ENCODE measurements around the gene RNASEL.

GRCh38 chr1:182569939-182570610, 19.0 kb downstream of the RNASEL start:
- TF ChIP-seq CTCF (conservative IDR thresholded peaks at IDR 0.05; ENCODE audit: low read depth in 2 of 2): no peak
- TF ChIP-seq EZH2phosphoT487 (IDR thresholded peaks at IDR 0.05; ENCODE audit: unreplicated experiment): no peak
- no peak for TF ChIP-seq ZNF331 (CRISPR knock-in tag; IDR thresholded peaks at IDR 0.05; ENCODE audit: low read depth)
- TF ChIP-seq POLR2AphosphoS5 (IDR thresholded peaks at IDR 0.05; ENCODE audit: low read depth): no peak
- no peak for TF ChIP-seq EZH2 (IDR thresholded peaks at IDR 0.05; ENCODE audit: low read depth, unreplicated experiment)
- no peak for TF ChIP-seq REST (IDR thresholded peaks at IDR 0.05; ENCODE audit: unreplicated experiment)
- TF ChIP-seq JUNB (IDR thresholded peaks at IDR 0.05; ENCODE audit: unreplicated experiment): no peak
- TF ChIP-seq ETS1 (IDR thresholded peaks at IDR 0.05): no peak
- TF ChIP-seq CREB1 (CRISPR knock-in tag; IDR thresholded peaks at IDR 0.05; ENCODE audit: low read depth): no peak
- no peak for TF ChIP-seq NANOG (IDR thresholded peaks at IDR 0.05; ENCODE audit: borderline replicate concordance)
- no peak for TF ChIP-seq ZNF114 (CRISPR knock-in tag; IDR thresholded peaks at IDR 0.05)
- TF ChIP-seq ZNF462 (CRISPR knock-in tag; IDR thresholded peaks at IDR 0.05): no peak

Measured in GM23338 (cell line).